WTC11 (cell line): ENCODE data around the gene ARHGAP18. TPM values are rescaled to one million over a fixed set of nuclear protein-coding genes. Genes with fewer than 3 reads are reported as not detected.

ENCODE experiments used
- ATAC-seq: fragments of 200-7000 bp; cut with Tn5 transposase; 2 replicates; pipeline ENCODE4 v1.10.0; 2021; ENCODE audit warnings: mild to moderate bottlenecking, moderate library complexity
- CTCF ChIA-PET: fragments of 300-600 bp; sonication (Branson Sonifier 250); formaldehyde crosslinking; loops from one replicate; lab custom pipeline; 2021; ENCODE audit warnings: antibody characterized with exemption; lab: Charles Lee
- POLR2A ChIA-PET: fragments of 350-600 bp; sonication (Branson Sonifier 250); formaldehyde crosslinking; loops from one replicate; lab custom pipeline; 2021; ENCODE audit warnings: antibody characterized with exemption; lab: Charles Lee
- DNase-seq: peaks from one replicate; pipeline ENCODE4 v3.0.0; 2021; ENCODE audit warnings: low spot score
- H3K27ac Mint-ChIP-seq: 2 replicates; pipeline ENCODE4 v1.8.0; 2021; ENCODE audit warnings: mixed read lengths
- H3K27me3 Mint-ChIP-seq: 2 replicates; pipeline ENCODE4 v1.8.0; 2021; ENCODE audit warnings: low read depth, mild to moderate bottlenecking, moderate library complexity, mixed read lengths
- H3K36me3 Mint-ChIP-seq: 2 replicates; pipeline ENCODE4 v1.8.0; 2021; ENCODE audit warnings: mixed read lengths
- H3K4me1 Mint-ChIP-seq: 2 replicates; pipeline ENCODE4 v1.8.0; 2022; ENCODE audit warnings: mixed read lengths
- H3K4me3 Mint-ChIP-seq: 2 replicates; pipeline ENCODE4 v1.8.0; 2021; ENCODE audit warnings: mild to moderate bottlenecking, moderate library complexity, mixed read lengths
- H3K9me3 Mint-ChIP-seq: 2 replicates; pipeline ENCODE4 v1.8.0; 2021; ENCODE audit warnings: mixed read lengths
- ATF1 ChIP-seq: sonication (generic); formaldehyde crosslinking; IDR thresholded peaks from 2 replicates; pipeline ENCODE4 v1.8.1; 2023; ENCODE audit warnings: mild to moderate bottlenecking, moderate library complexity, missing genetic modification reagents
- CDX4 ChIP-seq: fragments of 250-450 bp; sonication (Bioruptor Pico); IDR thresholded peaks from 2 replicates; pipeline ENCODE4 v1.9.0; 2021; ENCODE audit warnings: moderate library complexity, mild to moderate bottlenecking, inconsistent platforms, borderline replicate concordance
- CREB1 ChIP-seq: sonication (generic); formaldehyde crosslinking; IDR thresholded peaks from 2 replicates; pipeline ENCODE4 v1.8.0; 2023; ENCODE audit warnings: mild to moderate bottlenecking, missing genetic modification reagents
- E2F1 ChIP-seq: sonication (generic); formaldehyde crosslinking; IDR thresholded peaks from 2 replicates; pipeline ENCODE4 v1.8.0; 2022; ENCODE audit warnings: mild to moderate bottlenecking, missing genetic modification reagents
- FOXJ3 ChIP-seq: sonication (generic); formaldehyde crosslinking; IDR thresholded peaks from 2 replicates; pipeline ENCODE4 v1.9.0; 2021; ENCODE audit warnings: missing genetic modification reagents, mild to moderate bottlenecking, borderline replicate concordance
- FOXK1 ChIP-seq: sonication (generic); formaldehyde crosslinking; IDR thresholded peaks from 2 replicates; pipeline ENCODE4 v1.8.0; 2022; ENCODE audit warnings: mild to moderate bottlenecking, moderate library complexity, missing genetic modification reagents
- GRHL2 ChIP-seq: fragments of 250-450 bp; sonication (Bioruptor Pico); IDR thresholded peaks from 2 replicates; pipeline ENCODE4 v1.8.0; 2022; ENCODE audit warnings: mild to moderate bottlenecking, moderate library complexity; ENCODE audit not compliant: insufficient replicate concordance, severe bottlenecking
- HMGXB4 ChIP-seq: sonication (generic); formaldehyde crosslinking; IDR thresholded peaks from 2 replicates; pipeline ENCODE4 v1.8.1; 2023; ENCODE audit warnings: mild to moderate bottlenecking, moderate library complexity, missing genetic modification reagents
- IRF1 ChIP-seq: sonication (generic); formaldehyde crosslinking; IDR thresholded peaks from 2 replicates; pipeline ENCODE4 v1.8.0; 2023; ENCODE audit warnings: missing genetic modification reagents
- IRF2 ChIP-seq: sonication (generic); formaldehyde crosslinking; IDR thresholded peaks from 2 replicates; pipeline ENCODE4 v1.8.0; 2022; ENCODE audit warnings: low read depth, missing genetic modification reagents, borderline replicate concordance
- MLX ChIP-seq: sonication (generic); formaldehyde crosslinking; IDR thresholded peaks from 2 replicates; pipeline ENCODE4 v1.8.1; 2023; ENCODE audit warnings: mild to moderate bottlenecking, missing genetic modification reagents, moderate library complexity
- NR1H2 ChIP-seq: sonication (generic); formaldehyde crosslinking; IDR thresholded peaks from 2 replicates; pipeline ENCODE4 v1.9.0; 2021; ENCODE audit warnings: mild to moderate bottlenecking, moderate library complexity, missing genetic modification reagents
- RORB ChIP-seq: fragments of 250-450 bp; sonication (Bioruptor Pico); IDR thresholded peaks from 2 replicates; pipeline ENCODE4 v1.9.0; 2021; ENCODE audit warnings: mild to moderate bottlenecking
- SP1 ChIP-seq: sonication (generic); formaldehyde crosslinking; conservative IDR thresholded peaks from 2 replicates; pipeline ENCODE4 v1.8.1; 2022; ENCODE audit warnings: missing genetic modification reagents
- TEAD1 ChIP-seq: sonication (generic); formaldehyde crosslinking; IDR thresholded peaks from 2 replicates; pipeline ENCODE4 v1.8.0; 2022; ENCODE audit warnings: mild to moderate bottlenecking, missing genetic modification reagents
- TEAD4 ChIP-seq: sonication (generic); formaldehyde crosslinking; IDR thresholded peaks from 2 replicates; pipeline ENCODE4 v1.8.0; 2022; ENCODE audit warnings: mild to moderate bottlenecking, missing genetic modification reagents
- ZBTB21 ChIP-seq: sonication (generic); formaldehyde crosslinking; IDR thresholded peaks from 2 replicates; pipeline ENCODE4 v1.8.1; 2023; ENCODE audit warnings: mild to moderate bottlenecking, missing genetic modification reagents, borderline replicate concordance
- ZNF138 ChIP-seq: sonication (generic); formaldehyde crosslinking; conservative IDR thresholded peaks from 2 replicates; pipeline ENCODE4 v1.8.1; 2022; ENCODE audit warnings: mild to moderate bottlenecking, moderate library complexity, missing genetic modification reagents
- ZNF263 ChIP-seq: sonication (generic); formaldehyde crosslinking; IDR thresholded peaks from 2 replicates; pipeline ENCODE4 v1.8.1; 2022; ENCODE audit warnings: low read depth, mild to moderate bottlenecking, moderate library complexity, missing genetic modification reagents
- ZNF671 ChIP-seq: fragments of 250-450 bp; sonication (Bioruptor Pico); IDR thresholded peaks from 2 replicates; pipeline ENCODE4 v1.8.0; 2021; ENCODE audit warnings: mild to moderate bottlenecking
- total RNA-seq: library from RNA; stranded (reverse); gene quantifications from 3 replicates; pipeline ENCODE4 v1.2.3, GENCODE V29; 2021
- TF ChIP-seq, protein P1 (sequence below): sonication (generic); formaldehyde crosslinking; IDR thresholded peaks from 2 replicates; pipeline ENCODE4 v1.8.0; 2022; ENCODE audit warnings: mild to moderate bottlenecking, missing genetic modification reagents
- TF ChIP-seq, protein P2 (sequence below): fragments of 250-450 bp; sonication (Bioruptor Pico); IDR thresholded peaks from 2 replicates; pipeline ENCODE4 v2.1.2; 2022; ENCODE audit warnings: mild to moderate bottlenecking, moderate library complexity
- TF ChIP-seq, protein P3 (sequence below): sonication (generic); formaldehyde crosslinking; IDR thresholded peaks from 2 replicates; pipeline ENCODE4 v1.8.1; 2023; ENCODE audit warnings: mild to moderate bottlenecking, missing genetic modification reagents, borderline replicate concordance
- TF ChIP-seq, protein P4 (sequence below): sonication (generic); formaldehyde crosslinking; IDR thresholded peaks from 2 replicates; pipeline ENCODE4 v1.8.1; 2023; ENCODE audit warnings: mild to moderate bottlenecking, missing genetic modification reagents

ARHGAP18 gene
- total RNA-seq, 1 experiment from 2014 or later: 4.6 TPM

DNA sequence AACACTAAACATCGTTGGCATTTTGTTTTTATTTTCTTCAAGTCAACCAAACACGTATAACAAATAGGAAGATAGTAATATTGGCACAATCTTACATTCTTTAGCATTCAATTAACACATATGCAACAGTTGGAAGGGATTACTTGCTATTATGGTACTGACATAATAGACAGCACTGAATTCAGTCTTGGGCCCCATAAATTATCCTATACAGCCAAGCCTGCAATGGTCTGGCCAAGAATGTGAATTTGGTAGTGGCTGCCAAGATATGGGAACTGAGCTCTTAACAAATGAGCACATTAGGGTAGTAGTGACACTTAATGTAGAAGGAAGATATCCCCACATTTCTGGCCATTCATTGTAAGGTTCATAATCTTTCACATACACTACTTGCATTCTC is 44.8 kb upstream of the ARHGAP18 start:
- no peaks in the 10 kb centered on the region for H3K9me3 Mint-ChIP-seq
- DNase-seq (no peak), ATAC-seq (no peak)
- H3K27ac Mint-ChIP-seq: no peak overlapping the region
- no peaks in the 10 kb centered on the region for H3K27me3 Mint-ChIP-seq
- ChIA-PET CTCF (no interaction called here), POLR2A (no interaction called here)
- H3K4me3 Mint-ChIP-seq: no peak overlapping the region
- H3K4me1 Mint-ChIP-seq: no peaks in the 10 kb centered on the region
- TF ChIP-seq GRHL2 (CRISPR knock-in tag) (no peak), ZBTB21 (CRISPR knock-in tag) (no peak), CREB1 (no peak), ZNF263 (CRISPR knock-in tag) (no peak), NR1H2 (CRISPR knock-in tag) (no peak), FOXJ3 (CRISPR knock-in tag) (no peak), SP1 (CRISPR knock-in tag) (no peak), ZNF138 (no peak), TEAD1 (CRISPR knock-in tag) (no peak)
- TF ChIP-seq, protein P1, sequence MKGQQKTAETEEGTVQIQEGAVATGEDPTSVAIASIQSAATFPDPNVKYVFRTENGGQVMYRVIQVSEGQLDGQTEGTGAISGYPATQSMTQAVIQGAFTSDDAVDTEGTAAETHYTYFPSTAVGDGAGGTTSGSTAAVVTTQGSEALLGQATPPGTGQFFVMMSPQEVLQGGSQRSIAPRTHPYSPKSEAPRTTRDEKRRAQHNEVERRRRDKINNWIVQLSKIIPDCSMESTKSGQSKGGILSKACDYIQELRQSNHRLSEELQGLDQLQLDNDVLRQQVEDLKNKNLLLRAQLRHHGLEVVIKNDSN (CRISPR knock-in tag): no peak
- no peaks in the 10 kb centered on the region for H3K36me3 Mint-ChIP-seq

DNA sequence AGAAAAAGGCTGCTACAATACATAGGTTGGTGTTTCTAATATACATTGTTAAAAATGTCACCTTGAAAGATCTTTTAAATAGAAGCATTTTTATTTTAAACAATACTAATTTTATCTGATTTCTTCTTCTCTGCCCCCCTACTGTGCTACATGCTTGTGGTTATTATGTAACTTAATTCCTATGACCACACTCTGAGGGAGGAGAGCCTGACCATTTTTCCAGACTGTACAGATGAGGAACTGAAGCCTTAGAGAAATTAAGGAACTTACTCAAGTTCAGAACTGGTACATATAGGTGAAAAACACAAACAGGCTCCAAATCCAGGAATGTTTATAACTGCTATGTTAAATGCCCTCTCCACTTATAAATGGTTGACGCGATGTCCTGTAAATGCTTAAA is 43.4 kb upstream of the ARHGAP18 start:
- Mint-ChIP-seq H3K4me3 (no peak overlapping the region), H3K4me1 (peaks cover 5% of the 10 kb centered on the region; the same call in 1 of the 2 replicates), H3K27me3 (no peaks in the 10 kb centered on the region), H3K9me3 (no peaks in the 10 kb centered on the region), H3K27ac (no peak overlapping the region), H3K36me3 (no peaks in the 10 kb centered on the region)
- ChIA-PET CTCF (no interaction called here), POLR2A (no interaction called here)
- no peak for ATAC-seq
- DNase-seq: no peak
- TF ChIP-seq E2F1 (CRISPR knock-in tag): no peak
- no peak for TF ChIP-seq IRF2 (CRISPR knock-in tag)
- no peak for TF ChIP-seq TEAD1 (CRISPR knock-in tag)
- TF ChIP-seq, protein P2, sequence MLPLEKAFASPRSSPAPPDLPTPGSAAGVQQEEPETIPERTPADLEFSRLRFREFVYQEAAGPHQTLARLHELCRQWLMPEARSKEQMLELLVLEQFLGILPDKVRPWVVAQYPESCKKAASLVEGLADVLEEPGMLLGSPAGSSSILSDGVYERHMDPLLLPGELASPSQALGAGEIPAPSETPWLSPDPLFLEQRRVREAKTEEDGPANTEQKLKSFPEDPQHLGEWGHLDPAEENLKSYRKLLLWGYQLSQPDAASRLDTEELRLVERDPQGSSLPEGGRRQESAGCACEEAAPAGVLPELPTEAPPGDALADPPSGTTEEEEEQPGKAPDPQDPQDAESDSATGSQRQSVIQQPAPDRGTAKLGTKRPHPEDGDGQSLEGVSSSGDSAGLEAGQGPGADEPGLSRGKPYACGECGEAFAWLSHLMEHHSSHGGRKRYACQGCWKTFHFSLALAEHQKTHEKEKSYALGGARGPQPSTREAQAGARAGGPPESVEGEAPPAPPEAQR (CRISPR knock-in tag): no peak
- TF ChIP-seq MLX (CRISPR knock-in tag): no peak
- no peak for TF ChIP-seq RORB (CRISPR knock-in tag)
- no peak for TF ChIP-seq HMGXB4 (CRISPR knock-in tag)
- TF ChIP-seq CDX4 (CRISPR knock-in tag): no peak
- no peak for TF ChIP-seq FOXK1 (CRISPR knock-in tag)
- TF ChIP-seq IRF1 (CRISPR knock-in tag): no peak
- TF ChIP-seq, protein P3, sequence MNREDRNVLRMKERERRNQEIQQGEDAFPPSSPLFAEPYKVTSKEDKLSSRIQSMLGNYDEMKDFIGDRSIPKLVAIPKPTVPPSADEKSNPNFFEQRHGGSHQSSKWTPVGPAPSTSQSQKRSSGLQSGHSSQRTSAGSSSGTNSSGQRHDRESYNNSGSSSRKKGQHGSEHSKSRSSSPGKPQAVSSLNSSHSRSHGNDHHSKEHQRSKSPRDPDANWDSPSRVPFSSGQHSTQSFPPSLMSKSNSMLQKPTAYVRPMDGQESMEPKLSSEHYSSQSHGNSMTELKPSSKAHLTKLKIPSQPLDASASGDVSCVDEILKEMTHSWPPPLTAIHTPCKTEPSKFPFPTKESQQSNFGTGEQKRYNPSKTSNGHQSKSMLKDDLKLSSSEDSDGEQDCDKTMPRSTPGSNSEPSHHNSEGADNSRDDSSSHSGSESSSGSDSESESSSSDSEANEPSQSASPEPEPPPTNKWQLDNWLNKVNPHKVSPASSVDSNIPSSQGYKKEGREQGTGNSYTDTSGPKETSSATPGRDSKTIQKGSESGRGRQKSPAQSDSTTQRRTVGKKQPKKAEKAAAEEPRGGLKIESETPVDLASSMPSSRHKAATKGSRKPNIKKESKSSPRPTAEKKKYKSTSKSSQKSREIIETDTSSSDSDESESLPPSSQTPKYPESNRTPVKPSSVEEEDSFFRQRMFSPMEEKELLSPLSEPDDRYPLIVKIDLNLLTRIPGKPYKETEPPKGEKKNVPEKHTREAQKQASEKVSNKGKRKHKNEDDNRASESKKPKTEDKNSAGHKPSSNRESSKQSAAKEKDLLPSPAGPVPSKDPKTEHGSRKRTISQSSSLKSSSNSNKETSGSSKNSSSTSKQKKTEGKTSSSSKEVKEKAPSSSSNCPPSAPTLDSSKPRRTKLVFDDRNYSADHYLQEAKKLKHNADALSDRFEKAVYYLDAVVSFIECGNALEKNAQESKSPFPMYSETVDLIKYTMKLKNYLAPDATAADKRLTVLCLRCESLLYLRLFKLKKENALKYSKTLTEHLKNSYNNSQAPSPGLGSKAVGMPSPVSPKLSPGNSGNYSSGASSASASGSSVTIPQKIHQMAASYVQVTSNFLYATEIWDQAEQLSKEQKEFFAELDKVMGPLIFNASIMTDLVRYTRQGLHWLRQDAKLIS: no peak
- no peak for TF ChIP-seq TEAD4 (CRISPR knock-in tag)
- TF ChIP-seq ZNF671 (CRISPR knock-in tag): no peak
- TF ChIP-seq ATF1 (CRISPR knock-in tag): no peak
- TF ChIP-seq, protein P4, sequence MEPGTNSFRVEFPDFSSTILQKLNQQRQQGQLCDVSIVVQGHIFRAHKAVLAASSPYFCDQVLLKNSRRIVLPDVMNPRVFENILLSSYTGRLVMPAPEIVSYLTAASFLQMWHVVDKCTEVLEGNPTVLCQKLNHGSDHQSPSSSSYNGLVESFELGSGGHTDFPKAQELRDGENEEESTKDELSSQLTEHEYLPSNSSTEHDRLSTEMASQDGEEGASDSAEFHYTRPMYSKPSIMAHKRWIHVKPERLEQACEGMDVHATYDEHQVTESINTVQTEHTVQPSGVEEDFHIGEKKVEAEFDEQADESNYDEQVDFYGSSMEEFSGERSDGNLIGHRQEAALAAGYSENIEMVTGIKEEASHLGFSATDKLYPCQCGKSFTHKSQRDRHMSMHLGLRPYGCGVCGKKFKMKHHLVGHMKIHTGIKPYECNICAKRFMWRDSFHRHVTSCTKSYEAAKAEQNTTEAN (CRISPR knock-in tag): no peak
